Hematopoietic multipotent progenitor cell treated with erythropoietin and hydrocortisone succinate and interleukin-3 and kit ligand, for 17 days (in vitro differentiated cells): Measurements from ENCODE around the gene ARSB.
"Not testable (repeated sequence)": the region's sequence is repeated elsewhere in the genome, so short reads cannot be mapped to it uniquely, and the experiment has no call there.

ENCODE experiments used
- DNase-seq: peaks from one replicate; pipeline ENCODE4 v3.0.0-alpha.2; 2015; ENCODE audit warnings: low spot score

Gene ARSB

DNA sequence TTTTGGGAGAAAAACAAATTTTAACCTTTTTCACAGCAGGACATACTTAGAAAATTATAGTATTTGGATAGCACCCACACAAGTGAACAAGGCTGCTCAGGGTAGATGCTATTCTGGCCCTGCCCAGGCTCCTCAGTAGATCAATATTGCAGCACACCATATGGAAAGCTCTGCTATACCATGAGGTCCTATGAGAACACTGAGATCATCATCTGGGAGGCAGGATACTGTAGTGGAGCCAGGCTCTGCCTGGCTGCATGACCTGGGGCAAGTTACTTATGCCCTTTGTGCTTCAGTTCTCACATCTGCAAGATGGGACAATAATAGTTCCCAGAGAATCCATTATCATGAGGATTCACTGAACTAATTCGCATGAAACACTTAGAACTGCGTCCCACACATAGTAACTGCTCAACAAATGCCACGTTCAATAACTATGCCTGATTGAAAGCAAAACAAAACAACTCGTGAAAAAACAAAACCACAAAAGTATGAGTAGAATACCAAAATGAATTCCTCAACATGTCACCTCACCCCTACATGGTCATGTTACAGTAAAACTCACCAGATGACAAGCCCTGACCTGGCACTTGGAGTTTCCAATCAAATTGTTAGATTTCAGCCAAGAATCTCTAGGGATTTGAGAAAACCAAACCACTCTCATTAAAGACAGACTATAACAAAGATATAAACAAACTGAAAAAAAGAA, 31.9 kb downstream of the ARSB start:
- no peak for DNase-seq

DNA sequence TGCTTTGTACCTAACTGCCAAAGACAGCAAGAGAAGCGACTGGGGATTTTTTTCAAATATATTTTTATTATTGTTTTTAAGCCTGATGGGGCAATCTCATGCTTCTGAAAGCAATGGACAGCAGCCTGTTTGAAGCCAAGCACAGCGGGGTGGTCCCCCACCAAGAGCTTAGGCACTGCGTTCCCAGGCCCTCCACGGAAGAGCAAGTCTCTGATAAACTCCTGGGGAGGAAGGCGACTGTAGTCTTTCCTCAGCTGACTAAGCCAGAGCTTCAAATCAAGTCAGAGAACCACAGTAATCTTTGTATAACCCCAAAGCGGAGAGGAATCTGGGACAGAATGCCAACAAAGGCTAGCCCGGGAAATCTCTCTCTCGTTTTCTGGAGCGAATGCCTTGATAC, 54.4 kb downstream of the ARSB start:
- DNase-seq: no peak

DNA sequence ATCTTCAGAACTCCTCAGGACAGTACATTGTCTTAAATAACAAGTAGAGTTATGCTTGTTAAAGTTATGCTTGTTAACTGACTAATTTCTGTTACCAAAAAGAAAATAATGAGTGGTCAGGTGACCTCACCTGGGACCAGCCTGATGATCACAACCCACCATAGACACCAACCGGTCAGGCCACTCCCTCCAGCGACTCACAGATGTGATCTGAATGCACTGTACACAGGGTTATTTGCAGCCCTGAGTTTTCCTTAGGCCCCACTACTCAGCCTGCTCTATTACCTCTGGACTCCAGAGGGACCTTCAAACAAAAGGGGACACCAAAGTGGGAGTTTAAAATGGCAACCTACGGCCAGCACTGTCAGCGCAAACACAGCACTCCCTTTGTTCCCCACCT, 55.3 kb downstream of the ARSB start:
- DNase-seq: no peak

DNA sequence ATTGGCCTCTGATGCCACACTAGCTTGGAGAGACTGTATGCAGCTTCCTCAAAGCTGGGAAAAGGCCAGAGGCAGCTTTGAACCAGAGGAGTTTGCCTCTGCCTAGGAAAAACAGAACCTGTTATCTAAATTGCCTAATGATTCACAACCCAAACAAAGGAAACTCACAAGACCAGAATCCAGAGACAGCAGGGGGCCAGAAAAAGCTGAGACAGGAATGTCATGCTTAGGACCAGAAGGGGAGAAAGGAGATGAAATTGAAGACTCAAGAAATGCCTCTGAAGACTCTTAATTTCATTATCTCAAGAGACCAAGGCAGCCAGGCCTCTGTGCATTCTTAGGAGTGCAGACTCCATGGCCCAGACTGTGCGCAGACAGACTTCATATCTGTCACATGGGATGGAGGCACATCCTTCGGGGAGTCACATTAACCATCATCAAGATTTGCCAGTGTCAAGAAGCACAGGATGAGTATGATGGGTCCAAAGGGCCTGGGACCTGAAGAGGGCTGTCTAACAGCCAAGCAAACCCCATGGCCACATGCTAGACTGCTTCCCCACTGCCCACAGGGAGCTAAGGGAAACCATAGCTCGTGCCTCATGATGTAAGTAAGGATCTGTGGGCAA, 57.3 kb downstream of the ARSB start:
- no peak for DNase-seq

DNA sequence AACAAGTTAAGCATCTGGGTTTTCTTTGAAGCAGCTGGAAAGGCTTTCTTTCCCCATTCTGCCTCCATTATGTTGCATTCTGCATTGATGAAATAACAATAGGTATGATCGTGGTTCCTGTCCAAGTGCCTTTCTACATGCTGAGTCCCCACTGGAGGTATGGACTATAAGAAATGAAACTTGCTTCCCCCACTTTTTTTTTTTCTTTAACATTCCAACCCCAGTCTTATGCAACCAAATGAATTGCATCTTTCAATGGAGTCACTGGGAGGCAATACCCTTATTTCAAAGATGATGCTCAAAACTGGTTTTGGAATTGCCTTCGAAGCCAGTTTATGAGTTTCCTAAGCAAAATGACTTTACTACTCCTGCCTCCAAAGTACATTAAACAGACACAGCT, 58.9 kb downstream of the ARSB start:
- DNase-seq: no peak

DNA sequence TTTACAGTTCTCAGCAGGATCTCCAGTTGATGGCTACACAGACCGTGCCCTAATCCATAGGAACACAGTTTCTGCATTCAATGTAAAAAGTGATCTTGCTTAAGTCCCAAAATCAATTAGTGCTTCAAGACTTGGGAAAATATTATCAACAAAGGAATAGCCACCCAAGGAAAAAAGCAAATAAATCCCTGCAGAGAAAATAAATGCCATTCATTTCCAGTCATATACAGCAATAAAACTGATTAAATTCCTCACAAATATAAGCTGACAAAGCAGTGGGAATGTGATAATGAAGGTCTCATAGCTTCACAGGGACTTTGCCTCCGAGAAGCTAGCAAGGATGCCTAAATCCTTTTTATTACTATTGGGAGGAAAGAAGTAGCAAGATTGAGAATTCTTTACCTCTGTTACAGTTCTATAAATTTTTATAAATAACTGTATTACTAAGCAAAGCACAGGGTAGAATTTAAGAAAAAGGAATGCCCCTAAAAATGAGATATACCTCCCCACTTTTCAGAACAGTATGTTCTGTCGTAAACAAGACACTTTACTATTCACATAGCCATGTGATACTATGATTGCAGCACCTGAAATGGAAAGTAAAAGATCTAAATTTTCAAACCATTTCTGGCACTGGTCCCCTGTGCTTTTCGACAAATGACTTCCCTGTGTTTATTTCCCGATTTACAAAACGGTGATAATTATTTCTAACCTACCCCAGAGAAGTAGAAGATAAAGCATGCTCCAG, 59.8 kb downstream of the ARSB start:
- DNase-seq: no peak

DNA sequence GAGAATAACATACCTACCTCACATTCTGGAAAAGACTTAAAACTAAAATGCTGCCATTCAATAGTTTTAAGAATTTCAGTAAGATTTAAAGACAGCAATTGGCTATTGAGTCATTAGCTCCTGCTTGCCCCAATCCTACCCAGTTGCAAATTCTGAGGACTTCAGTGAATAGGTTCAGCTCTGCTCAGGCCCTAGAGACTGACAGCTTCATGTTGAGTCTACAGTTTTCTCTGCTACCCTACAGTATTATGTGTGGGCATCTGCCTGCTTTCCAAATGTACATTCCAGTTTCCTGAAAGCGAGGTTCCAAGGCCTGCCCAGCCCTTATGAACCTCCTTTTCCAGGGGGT, 61.5 kb downstream of the ARSB start:
- no peak for DNase-seq

DNA sequence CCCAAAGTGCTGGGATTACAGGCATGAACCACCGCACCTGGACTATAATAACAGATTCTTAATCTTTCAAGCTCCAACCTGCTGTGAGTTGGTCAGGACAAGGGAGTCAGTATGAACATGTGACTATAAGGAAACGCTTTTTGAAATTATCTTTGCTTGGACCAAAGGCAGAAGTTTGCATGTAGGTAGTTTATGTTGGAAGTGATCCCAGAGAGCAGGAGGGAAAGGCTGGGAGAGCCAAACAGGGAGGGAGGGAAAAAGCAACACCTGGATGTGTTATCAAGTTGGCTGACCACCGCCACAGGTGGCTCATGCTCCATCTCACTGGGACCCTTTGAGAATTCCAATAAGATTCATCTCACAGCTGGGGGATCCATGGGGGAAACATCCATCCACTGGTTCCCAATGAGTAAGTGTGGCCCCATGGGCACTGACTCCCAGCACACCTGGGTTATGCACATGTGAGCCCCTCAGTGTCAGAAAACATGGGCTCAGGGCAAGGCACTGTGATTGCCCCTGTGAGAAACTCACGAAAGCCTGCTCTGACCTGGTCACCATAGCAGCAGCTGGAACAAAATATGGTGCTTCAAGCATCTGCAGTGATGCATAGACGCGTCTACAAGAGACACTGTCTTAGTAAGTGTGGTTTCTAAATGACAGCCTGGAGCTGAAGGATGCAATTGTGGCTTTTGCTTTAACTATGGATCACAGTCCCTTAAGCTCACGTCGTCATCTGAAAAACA, 62.1 kb downstream of the ARSB start:
- DNase-seq: no peak

DNA sequence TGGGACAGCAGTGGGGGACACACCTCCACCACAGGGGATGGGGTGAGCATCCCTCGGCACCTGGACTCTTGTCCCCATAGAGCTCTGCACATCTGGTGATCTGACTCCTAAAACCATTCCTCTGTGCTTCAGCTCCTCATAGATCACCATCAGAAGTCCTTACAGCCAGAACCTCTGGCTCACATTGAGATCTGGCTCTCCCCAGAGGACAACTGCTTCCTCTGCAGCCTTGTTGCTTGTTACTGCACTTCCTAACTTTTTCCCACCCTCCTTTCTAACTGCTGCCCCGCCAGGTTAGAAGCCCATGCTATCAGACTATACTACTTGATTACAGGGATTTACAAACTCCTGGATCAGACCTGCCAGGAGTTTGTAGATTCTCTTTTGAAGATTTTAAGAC, 64.5 kb downstream of the ARSB start:
- no peak for DNase-seq

DNA sequence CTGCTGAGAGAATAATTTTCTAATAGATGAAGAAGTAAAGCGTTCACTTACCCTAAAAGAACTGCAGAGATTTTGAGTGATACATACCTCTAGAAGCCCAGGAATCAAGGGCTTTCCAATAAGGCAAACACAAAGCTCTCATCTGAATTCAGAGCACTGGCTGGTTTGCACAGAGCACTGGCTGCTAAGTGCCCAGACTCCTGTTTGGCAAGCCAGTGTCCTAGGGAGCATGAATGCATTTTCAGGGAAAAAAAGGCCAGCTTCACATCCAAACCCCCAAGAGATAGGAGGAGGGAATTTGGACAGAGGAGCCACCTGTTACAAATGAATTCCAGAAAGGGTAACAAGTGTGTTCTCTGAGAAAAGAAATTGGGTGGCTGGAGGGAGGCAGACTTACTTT, 65.3 kb downstream of the ARSB start:
- DNase-seq: no peak

DNA sequence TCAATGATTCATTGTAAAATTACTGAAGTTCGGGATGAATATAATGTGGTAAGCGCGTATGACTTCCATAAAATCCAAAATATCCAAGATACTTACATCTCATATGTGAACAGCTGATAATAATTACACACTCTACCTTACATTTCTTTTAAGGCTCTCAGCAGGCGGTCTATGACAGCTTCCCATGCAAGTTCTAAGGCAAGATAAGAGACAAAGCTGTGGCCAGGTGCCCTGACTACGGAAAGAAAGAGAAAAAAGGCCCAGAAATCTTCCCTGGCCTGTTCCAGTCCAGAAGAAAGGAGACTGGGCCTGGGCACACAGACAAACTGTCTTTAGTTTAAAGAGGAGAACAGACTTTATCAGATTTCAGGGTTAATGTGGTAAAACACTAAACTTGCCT, 69.1 kb downstream of the ARSB start:
- DNase-seq: no peak

DNA sequence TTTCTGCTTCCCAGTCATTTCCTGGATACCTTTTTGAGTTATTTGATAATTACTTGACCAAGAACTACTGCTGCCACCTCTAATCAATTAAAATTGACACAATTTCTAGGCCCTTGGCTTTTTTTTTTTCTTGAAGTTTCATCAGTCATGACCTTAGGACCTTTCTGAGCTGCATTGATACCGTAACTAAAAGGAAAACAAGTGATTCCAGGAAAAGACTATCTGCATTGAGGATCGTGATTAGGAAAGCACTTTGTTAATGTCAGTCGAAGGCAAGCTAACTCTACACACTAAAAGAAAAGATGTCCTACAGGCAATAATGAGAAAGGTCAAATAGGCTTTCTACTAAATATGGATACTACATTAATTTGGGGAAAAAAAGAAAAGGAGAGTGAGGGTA, 69.9 kb downstream of the ARSB start:
- DNase-seq: no peak

DNA sequence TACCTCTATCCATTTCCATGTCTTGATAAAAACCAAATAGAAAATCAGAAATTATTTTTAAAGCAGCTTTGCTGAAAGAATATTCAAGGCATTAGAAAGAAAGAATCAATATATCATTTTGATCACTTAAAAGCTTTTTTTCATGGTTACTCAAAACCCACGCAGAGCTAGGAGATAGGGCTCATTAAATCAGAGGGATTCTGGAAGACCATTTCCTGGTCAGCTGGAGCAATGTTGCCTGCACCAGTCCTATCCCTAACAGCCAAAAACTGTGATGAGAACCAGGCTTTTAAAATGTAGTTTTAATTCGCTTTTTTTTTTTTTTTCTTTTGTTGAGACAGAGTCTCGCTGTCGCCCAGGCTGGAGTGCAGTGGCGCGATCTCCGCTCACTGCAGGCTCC, 72.3 kb downstream of the ARSB start:
- no peak for DNase-seq

DNA sequence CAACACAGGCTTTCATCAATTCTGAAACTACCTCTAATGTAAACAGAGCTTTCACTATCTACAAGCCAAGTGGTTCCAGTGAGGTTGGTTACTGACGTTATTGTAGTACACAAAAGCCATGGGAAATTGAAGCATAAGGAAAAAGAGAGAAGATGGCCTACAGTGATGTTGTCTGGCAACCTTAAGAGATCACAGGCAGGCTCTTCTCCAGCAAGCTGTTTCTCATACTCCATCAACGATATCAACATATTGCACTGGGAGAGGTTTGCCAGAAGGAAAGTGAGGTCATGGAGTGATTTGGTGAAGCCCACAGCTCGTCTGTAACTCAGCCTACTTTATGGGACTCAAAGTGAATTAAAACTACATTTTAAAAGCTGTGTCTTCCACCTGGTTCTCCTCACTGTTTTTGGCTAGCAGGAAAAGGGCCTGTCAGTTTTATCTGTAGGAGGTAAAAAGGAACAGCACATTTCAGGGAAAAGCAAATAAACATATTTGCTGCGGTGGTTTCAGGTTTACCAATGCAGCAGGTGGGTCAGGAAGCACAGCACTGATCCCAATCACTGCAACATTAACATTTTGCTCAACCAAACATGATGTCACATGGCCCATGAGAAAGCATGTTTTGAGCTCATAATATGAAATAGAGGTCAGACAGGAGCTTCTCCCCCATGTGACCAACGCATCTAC, 72.9 kb downstream of the ARSB start:
- no peak for DNase-seq

DNA sequence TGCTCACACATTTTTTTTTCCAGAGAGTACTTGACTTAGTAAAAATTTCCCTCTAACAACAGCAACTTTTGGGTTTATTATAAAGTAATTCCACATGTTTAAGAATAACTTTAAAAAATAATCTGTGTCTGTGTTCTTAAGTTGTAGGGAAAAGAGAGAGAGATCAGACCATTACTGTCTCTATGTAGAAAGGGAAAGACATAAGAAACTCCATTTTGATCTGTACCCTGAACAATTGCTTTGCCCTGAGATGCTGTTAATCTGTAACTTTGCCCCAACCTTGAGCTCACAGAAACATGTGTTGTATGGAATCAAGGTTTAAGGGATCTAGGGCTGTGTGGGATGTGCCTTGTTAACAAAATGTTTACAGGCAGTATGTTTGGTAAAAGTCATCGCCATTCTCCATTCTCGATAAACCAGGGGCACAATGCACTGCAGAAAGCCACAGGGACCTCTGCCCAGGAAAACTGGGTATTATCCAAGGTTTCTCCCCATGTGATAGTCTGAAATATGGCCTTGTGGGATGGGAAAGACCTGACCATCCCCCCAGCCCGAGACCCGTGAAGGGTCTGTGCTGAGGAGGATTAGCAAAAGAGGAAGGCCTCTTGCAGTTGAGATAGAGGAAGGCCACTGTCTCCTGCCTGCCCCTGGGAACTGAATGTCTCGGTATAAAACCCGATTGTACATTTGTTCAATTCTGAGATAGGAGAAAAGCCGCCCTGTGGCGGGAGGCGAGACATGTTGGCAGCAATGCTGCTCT, 75.7 kb downstream of the ARSB start:
- DNase-seq: not testable (repeated sequence)

DNA sequence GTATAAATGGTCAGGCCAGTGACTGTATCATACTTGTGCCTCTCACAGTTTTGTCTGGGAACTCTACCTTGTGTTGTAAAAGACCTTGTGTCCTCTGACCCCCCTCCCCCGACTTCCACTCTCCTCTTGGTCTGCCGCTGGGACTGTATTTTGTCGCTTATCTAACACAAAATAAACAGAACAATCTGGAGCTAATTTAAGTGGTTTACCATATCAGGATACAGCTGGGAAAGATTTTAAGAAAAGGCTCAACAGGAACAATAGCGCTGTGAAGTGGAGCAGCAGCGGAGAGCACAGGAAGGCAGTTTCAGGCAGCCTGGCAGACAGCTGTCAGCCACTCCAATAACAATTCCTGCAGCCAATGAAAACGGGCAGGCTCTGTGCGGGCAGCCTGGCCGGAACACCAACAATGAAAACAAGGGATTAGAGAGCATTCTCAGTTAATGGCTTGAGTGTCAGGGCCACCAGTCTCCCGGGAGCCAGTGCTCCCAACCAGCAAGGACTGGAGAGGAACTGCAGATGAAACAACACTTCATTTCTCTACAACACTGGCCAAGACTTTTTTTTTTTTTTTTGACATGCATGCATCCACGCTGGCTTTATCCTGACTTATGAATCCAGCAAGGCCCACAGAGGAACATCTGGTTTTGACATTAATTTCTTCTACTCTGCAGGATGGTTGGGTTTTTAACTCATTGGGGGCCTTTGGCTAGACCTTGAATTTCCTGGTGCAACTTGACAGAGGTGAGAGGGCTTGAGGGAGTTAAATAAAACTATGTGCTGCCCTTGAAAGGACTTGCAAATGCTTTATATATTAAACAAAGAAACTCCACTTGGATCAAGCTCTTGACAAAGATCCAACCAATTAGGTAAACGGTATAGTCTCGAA, 76.7 kb downstream of the ARSB start:
- DNase-seq: no peak

DNA sequence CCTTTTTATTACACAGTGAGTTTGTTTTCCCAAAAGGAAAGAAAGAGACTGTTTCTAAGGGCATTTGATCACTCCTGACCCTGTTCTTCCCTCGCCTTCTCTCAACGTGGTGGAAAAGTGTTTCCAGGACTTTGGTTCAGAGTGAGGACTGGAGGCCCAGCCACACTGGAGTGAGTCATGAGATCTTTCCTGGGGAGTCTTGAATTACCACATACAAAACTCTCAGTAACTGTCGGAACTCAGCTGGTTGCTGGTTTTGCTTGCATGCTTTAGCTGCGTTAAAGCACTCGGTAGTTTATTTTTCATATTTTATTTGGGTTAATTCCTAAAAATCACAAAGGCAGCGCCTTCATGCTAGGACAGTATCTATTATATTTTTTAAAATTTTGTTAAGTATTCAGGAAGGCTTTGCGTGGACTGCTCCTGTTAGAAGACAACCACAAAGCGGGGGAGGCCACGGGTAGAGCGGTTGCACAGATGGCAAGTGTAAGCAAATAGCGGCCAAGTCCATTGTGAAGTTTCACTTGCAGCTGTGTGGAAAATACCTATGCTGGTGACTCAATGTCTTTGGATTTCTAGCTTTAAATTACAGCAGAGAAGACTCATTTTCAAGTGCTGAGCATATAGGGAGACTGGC, 77.7 kb downstream of the ARSB start:
- no peak for DNase-seq

DNA sequence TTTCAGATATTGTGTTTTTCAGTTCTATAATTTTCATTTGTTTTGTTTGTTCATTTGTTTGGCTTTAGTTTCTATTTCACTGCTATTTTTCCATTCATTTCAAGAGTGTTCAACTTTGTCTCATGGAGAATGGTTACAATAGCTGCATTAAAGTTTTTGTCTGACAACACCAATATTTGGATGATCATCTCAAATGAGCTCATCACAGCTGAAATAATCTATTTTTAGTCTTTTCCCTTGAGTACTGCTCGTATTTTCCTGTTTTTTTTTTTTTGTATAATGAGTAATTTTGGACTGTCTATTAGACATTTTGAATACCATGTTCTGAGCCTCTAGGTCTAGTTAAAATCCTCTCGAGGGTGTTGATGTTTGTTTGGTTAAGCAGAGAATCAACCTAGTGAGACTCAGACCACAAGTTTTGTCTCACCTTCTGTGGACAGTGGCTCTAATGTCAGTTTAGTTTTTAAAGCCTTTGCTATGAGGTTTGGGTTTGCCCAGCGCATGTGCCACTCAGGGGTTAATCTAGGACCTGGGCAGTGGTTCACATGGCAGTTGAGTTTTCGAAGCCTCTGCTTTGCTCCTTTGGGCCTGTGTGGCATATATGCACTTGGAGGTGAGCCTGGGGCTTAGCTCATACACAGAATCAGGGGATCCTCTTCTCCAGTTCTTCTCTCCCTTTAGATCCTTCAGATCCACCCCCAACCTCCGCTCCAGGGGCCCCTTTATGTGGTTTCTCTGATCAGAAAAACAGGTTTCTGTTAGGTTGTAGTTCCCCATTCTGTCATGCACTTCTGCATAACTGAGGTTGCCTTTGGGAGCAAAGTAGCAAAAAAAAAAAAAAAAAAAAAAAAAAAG, 79.8 kb downstream of the ARSB start:
- DNase-seq: no peak

DNA sequence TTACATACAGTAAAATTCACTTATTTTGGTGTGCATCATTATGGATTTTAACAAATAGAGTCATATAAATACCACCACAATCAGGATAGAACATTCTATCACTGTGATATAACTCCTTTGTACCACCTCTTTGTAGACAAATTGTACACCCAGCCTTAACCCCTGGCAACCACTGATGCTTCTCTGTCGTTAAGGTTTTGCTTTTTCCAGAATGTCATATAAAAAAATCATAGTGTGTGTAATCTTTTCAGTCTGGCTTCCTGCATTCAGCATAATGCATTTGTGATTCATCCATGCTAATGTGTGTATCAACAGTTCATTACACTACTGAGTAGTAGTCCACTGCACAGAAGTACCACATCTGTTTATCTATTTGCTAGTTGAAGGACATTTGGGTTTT, 81.2 kb downstream of the ARSB start:
- no peak for DNase-seq
